GM12891 (cell line): Measurements from ENCODE around the gene THUMPD2.

ENCODE experiments used
- POLR2A ChIP-seq: IDR thresholded peaks from 2 replicates; pipeline ENCODE4 v1.6.1; 2011; ENCODE audit warnings: low read depth, low read length, control low read depth
- POLR2AphosphoS5 ChIP-seq: IDR thresholded peaks from 2 replicates; pipeline ENCODE4 v1.6.1; 2011; ENCODE audit warnings: low read depth, low read length, control low read depth
- SPI1 ChIP-seq: IDR thresholded peaks from 2 replicates; pipeline ENCODE4 v1.6.1; 2011; ENCODE audit warnings: low read depth, low read length, control low read depth
- TAF1 ChIP-seq: IDR thresholded peaks from 2 replicates; pipeline ENCODE4 v1.6.1; 2011; ENCODE audit warnings: low read depth, low read length, control low read depth

DNA sequence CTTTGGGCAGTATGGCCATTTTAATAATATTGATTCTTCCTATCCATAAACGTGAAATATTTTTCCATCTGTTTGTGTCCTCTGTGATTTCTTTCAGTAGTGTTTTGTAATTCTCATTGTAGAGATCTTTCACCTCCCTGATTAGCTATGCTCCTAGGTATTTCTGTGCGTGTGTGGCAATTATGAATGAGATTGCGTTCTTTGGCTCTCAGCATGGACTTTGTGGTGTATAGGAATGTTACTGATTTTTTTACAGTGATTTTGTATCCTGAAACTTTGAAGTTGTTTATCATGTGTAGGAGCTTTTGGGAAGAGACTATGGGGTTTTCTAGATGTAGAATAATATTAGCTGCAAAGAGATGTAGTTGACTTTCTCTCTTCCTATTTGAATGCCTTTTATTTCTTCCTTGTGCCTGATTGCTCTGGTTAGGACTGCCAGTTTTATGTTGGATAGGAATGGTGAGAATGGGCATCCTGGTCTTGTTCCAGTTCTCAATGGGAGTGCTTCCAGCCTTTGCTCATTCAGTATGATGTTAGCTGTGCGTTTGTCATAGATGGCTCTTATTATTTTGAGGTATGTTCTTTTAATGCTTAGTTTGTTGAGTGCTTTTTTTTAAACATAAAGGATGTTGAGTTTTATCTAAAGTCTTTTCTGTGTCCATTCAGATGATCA is 27.0 kb upstream of the THUMPD2 start:
- TF ChIP-seq TAF1 (no peak), POLR2A (no peak), POLR2AphosphoS5 (no peak), SPI1 (no peak)
